A549 (cell line): ENCODE measurements around the gene HPCAL1. TPM values are rescaled to one million over a fixed set of nuclear protein-coding genes. Genes with fewer than 3 reads are reported as not detected.

ENCODE experiments used
- ATAC-seq, 2 experiments: fragments of 200-7000 bp in 1 of 2; fragments of >200 bp in 1 of 2; cut with Nextera tagmentation in 1 of 2; cut with Tn5 transposase in 1 of 2; 3 replicates each; pipeline versions ENCODE4 v1.8.0 to v1.9.1; 2018 to 2020; ENCODE audit warnings: mild to moderate bottlenecking in 1 of 2, moderate library complexity in 1 of 2
- CTCF ChIA-PET: fragments of 300-600 bp; sonication (Branson Sonifier 250); formaldehyde crosslinking; extraction: SDS; loops from one replicate; lab custom pipeline; 2021; ENCODE audit warnings: antibody characterized with exemption, inconsistent platforms; lab: Yijun Ruan, JAX
- POLR2A ChIA-PET: fragments of 350-600 bp; formaldehyde crosslinking; extraction: SDS; loops from one replicate; lab custom pipeline; 2021; ENCODE audit warnings: antibody characterized with exemption, inconsistent platforms; lab: Yijun Ruan, JAX
- DNase-seq, 2 experiments: peaks; one replicate each; pipeline versions ENCODE4 v3.0.0 to v3.0.0-alpha.2; 2011 to 2016; ENCODE audit warnings: low read depth in 1 of 2, low spot score in 1 of 2
- FAIRE-seq: peaks from 2 replicates; lab custom pipeline; 2011; peaks lifted over from hg19 to GRCh38; lab: Jason Lieb, UNC
- H3K27ac ChIP-seq, 2 experiments: fragments of >200 bp; sonication (Bioruptor Twin); formaldehyde crosslinking; 3 replicates each; pipeline ENCODE4 v1.5.1; 2016 to 2017
- H3K4me1 ChIP-seq: fragments of >200 bp; sonication (Bioruptor Twin); formaldehyde crosslinking; 3 replicates; pipeline ENCODE4 v1.6.1; 2016
- H3K4me2 ChIP-seq: fragments of >200 bp; sonication (Bioruptor Twin); formaldehyde crosslinking; 3 replicates; pipeline ENCODE4 v1.6.1; 2016
- H3K4me3 ChIP-seq: fragments of >200 bp; sonication (Bioruptor Twin); formaldehyde crosslinking; 3 replicates; pipeline ENCODE4 v1.5.1; 2016
- H3K9me3 ChIP-seq: fragments of >200 bp; sonication (Bioruptor Twin); formaldehyde crosslinking; 3 replicates; pipeline ENCODE4 v1.6.1; 2016
- BHLHE40 ChIP-seq: IDR thresholded peaks from 2 replicates; pipeline ENCODE4 v1.6.1; 2012; ENCODE audit warnings: low read depth, low read length, inconsistent platforms
- CBX8 ChIP-seq: fragments of 200-600 bp; sonication (generic); IDR thresholded peaks from 2 replicates; pipeline ENCODE4 v1.6.1; 2016
- CHD2 ChIP-seq: fragments of 150-350 bp; IDR thresholded peaks from 2 replicates; pipeline ENCODE4 v1.6.1; 2014; ENCODE audit warnings: low read length; ENCODE audit not compliant: partially characterized antibody
- CHD4 ChIP-seq: fragments of 200-600 bp; sonication (generic); IDR thresholded peaks from 2 replicates; pipeline ENCODE4 v1.6.1; 2016; ENCODE audit warnings: antibody characterized with exemption, mild to moderate bottlenecking, borderline replicate concordance
- EHF ChIP-seq: fragments of 250-450 bp; sonication (Bioruptor Pico); IDR thresholded peaks from 2 replicates; pipeline ENCODE4 v1.5.0; 2020; ENCODE audit warnings: mild to moderate bottlenecking
- EHMT2 ChIP-seq: fragments of 200-600 bp; sonication (generic); IDR thresholded peaks from 2 replicates; pipeline ENCODE4 v1.6.1; 2016; ENCODE audit warnings: antibody characterized with exemption, low read depth, mild to moderate bottlenecking, moderate library complexity
- EP300 ChIP-seq, 2 experiments: fragments of >200 bp; sonication (Bioruptor Twin); formaldehyde crosslinking; IDR thresholded peaks; 2 replicates in 1 of 2; 3 replicates in 1 of 2; pipeline ENCODE4 v1.6.1; 2016 to 2017
- ESRRA ChIP-seq: fragments of 150-350 bp; IDR thresholded peaks from 2 replicates; pipeline ENCODE4 v1.6.1; 2014; ENCODE audit warnings: mild to moderate bottlenecking, low read length, borderline replicate concordance
- FOSB ChIP-seq: fragments of 250-450 bp; sonication (Bioruptor Pico); IDR thresholded peaks from 2 replicates; pipeline ENCODE4 v1.5.0; 2020; ENCODE audit warnings: mild to moderate bottlenecking, moderate library complexity
- GATA3 ChIP-seq: IDR thresholded peaks from 2 replicates; pipeline ENCODE4 v1.6.1; 2012; ENCODE audit warnings: borderline replicate concordance
- HEYL ChIP-seq: fragments of 250-450 bp; sonication (Bioruptor Pico); IDR thresholded peaks from 2 replicates; pipeline ENCODE4 v1.8.0; 2021; ENCODE audit warnings: mild to moderate bottlenecking, moderate library complexity
- HOXB13 ChIP-seq: fragments of 250-450 bp; sonication (Bioruptor Pico); IDR thresholded peaks from 2 replicates; pipeline ENCODE4 v1.5.0; 2020; ENCODE audit warnings: low read depth, mild to moderate bottlenecking, moderate library complexity
- JUNB ChIP-seq: fragments of >200 bp; sonication (Bioruptor Twin); formaldehyde crosslinking; IDR thresholded peaks from 2 replicates; pipeline ENCODE4 v1.6.1; 2016
- KDM1A ChIP-seq: fragments of 200-600 bp; sonication (generic); IDR thresholded peaks from 2 replicates; pipeline ENCODE4 v1.6.1; 2016; ENCODE audit warnings: low read depth, mild to moderate bottlenecking
- MYC ChIP-seq: IDR thresholded peaks from 2 replicates; pipeline ENCODE4 v1.6.1; 2012; ENCODE audit warnings: mild to moderate bottlenecking, inconsistent platforms, low read length, improper control_type of control experiment, borderline replicate concordance
- PHF8 ChIP-seq: fragments of 200-600 bp; sonication (generic); IDR thresholded peaks from 2 replicates; pipeline ENCODE4 v1.6.1; 2016; ENCODE audit warnings: low read depth, mild to moderate bottlenecking, antibody characterized with exemption, moderate library complexity, borderline replicate concordance
- RARB ChIP-seq: fragments of 250-450 bp; sonication (Bioruptor Pico); IDR thresholded peaks from 2 replicates; pipeline ENCODE4 v1.8.0; 2021; ENCODE audit warnings: mild to moderate bottlenecking, moderate library complexity
- RCOR1 ChIP-seq: fragments of 150-350 bp; IDR thresholded peaks from 2 replicates; pipeline ENCODE4 v1.6.1; 2014; ENCODE audit warnings: antibody characterized with exemption, low read length, low read depth
- SREBF2 ChIP-seq: fragments of 450-650 bp; IDR thresholded peaks from 2 replicates; pipeline ENCODE4 v1.6.1; 2014; ENCODE audit warnings: mild to moderate bottlenecking, moderate library complexity
- TP53 ChIP-seq: fragments of 250-450 bp; sonication (Bioruptor Pico); IDR thresholded peaks from 2 replicates; pipeline ENCODE4 v1.5.0; 2021; ENCODE audit warnings: mild to moderate bottlenecking, moderate library complexity
- WGBS: methylation state at CpG from one replicate; pipeline ENCODE4 v1.1.6; 2017; ENCODE audit errors: missing lambda C conversion rate; 5-methylcytosine and 5-hydroxymethylcytosine counted together
- polyA plus RNA-seq, 4 experiments: library from polyadenylated mRNA; depleted of rRNA in 3 of 4; stranded (reverse); fragments of >200 nt; fragmentation: RNase III in 1 of 4; extraction: RNeasy Plus Mini Kit Qiagen cat#74134 plus additional on column Dnase treatment in 1 of 4; gene quantifications; 2 replicates in 3 of 4; 3 replicates in 1 of 4; pipeline ENCODE4 v1.2.3, GENCODE V29; 2011 to 2017
- TF ChIP-seq, protein P1 (sequence below): fragments of 200-600 bp; sonication (generic); IDR thresholded peaks from 2 replicates; pipeline ENCODE4 v1.6.1; 2016; ENCODE audit warnings: antibody characterized with exemption, mild to moderate bottlenecking, moderate library complexity
- TF ChIP-seq, protein P2 (sequence below): IDR thresholded peaks from 2 replicates; pipeline ENCODE4 v1.6.1; 2012
- TF ChIP-seq, protein P3 (sequence below): fragments of 150-350 bp; IDR thresholded peaks from 2 replicates; pipeline ENCODE4 v1.6.1; 2014; ENCODE audit warnings: low read depth, mild to moderate bottlenecking, low read length
- TF ChIP-seq, protein P4 (sequence below): fragments of >200 bp; sonication (Bioruptor Twin); formaldehyde crosslinking; IDR thresholded peaks from 3 replicates; pipeline ENCODE4 v1.5.1; 2016
- TF ChIP-seq, protein P5 (sequence below): IDR thresholded peaks from 2 replicates; pipeline ENCODE4 v1.6.1; 2012
- TF ChIP-seq, protein P6 (sequence below): fragments of >200 bp; sonication (Bioruptor Twin); formaldehyde crosslinking; IDR thresholded peaks from 3 replicates; pipeline ENCODE4 v1.6.1; 2016

HPCAL1 gene
- polyA plus RNA-seq, 2 of the 4 experiments (the other 2 are of a cell fraction), result 44.4 to 66.4 TPM

DNA sequence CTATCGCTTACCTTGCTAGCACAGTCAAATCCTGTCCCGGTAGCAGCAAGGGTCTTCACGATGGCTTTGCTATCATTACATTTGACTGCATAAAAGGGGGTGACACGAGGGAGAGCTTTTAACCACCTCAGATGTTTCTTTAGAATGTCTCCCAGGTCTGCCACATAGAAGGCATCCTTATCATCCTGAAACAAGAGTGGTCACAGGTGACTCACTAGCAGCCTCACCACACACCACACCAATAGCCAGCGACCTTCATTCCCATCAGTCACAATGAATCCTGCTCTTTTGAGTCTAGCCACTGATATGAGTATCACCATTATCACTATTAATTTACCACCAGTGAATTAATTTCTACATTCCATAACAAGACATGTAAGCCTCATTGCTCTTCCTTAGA is 141.8 kb downstream of the HPCAL1 start (continued):
- TF ChIP-seq, protein P1, sequence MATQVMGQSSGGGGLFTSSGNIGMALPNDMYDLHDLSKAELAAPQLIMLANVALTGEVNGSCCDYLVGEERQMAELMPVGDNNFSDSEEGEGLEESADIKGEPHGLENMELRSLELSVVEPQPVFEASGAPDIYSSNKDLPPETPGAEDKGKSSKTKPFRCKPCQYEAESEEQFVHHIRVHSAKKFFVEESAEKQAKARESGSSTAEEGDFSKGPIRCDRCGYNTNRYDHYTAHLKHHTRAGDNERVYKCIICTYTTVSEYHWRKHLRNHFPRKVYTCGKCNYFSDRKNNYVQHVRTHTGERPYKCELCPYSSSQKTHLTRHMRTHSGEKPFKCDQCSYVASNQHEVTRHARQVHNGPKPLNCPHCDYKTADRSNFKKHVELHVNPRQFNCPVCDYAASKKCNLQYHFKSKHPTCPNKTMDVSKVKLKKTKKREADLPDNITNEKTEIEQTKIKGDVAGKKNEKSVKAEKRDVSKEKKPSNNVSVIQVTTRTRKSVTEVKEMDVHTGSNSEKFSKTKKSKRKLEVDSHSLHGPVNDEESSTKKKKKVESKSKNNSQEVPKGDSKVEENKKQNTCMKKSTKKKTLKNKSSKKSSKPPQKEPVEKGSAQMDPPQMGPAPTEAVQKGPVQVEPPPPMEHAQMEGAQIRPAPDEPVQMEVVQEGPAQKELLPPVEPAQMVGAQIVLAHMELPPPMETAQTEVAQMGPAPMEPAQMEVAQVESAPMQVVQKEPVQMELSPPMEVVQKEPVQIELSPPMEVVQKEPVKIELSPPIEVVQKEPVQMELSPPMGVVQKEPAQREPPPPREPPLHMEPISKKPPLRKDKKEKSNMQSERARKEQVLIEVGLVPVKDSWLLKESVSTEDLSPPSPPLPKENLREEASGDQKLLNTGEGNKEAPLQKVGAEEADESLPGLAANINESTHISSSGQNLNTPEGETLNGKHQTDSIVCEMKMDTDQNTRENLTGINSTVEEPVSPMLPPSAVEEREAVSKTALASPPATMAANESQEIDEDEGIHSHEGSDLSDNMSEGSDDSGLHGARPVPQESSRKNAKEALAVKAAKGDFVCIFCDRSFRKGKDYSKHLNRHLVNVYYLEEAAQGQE, result no peak
- TF ChIP-seq PHF8, result no peak

DNA sequence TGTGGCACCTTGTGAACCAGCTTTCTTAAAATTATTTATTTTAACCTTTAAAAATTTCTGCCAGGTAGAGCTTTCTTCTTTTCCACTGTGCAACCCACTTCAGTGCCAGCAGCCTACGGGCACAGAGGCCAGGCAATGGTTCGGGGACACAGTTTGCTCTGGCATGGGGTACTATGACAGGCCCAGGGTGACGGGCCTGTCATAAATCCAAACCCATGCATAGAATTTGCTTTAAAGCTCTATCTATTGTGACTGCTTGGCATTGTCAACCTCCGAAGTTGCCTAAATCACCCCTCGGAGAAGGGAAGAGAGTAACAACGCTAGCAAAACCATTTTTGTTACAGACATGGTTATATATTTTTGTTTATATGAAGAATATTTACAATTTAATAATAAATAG is 143.9 kb downstream of the HPCAL1 start:
- CTCF ChIA-PET, result interaction anchor here (0.7 to 6.7 kb wide), 12 partner anchors 12 to 989 kb away, joined by 3 to 74 read pairs (median 4); no protein-coding TSS in a partner anchor
- Histone ChIP-seq H3K4me3 (peak overlapping the region; percentile 78), H3K27ac (peak overlapping the region in 1 of 2 experiments; percentile 90; a peak in 2 of 6 replicates), H3K4me2 (peak overlapping the region; percentile 92), H3K4me1 (peaks cover 43% of the 10 kb centered on the region), H3K9me3 (no peaks in the 10 kb centered on the region)
- FAIRE-seq, result no peak
- ATAC-seq, result no peak
- POLR2A ChIA-PET, result interaction anchor here (0.5 to 3.0 kb wide), 5 partner anchors 7 to 53 kb away, joined by 4 to 24 read pairs (median 10); no protein-coding TSS in a partner anchor
- peak; percentile 12; the same call in 1 of the 2 replicates for TF ChIP-seq RARB
- no peak for TF ChIP-seq HEYL (CRISPR knock-in tag)
- peak; percentile 40; the same call in 1 of the 2 replicates for TF ChIP-seq FOSB (CRISPR knock-in tag)
- TF ChIP-seq MYC, result no peak
- no peak for DNase-seq
- 85% methylated on average over 6 of the region's 6 CpGs for WGBS

DNA sequence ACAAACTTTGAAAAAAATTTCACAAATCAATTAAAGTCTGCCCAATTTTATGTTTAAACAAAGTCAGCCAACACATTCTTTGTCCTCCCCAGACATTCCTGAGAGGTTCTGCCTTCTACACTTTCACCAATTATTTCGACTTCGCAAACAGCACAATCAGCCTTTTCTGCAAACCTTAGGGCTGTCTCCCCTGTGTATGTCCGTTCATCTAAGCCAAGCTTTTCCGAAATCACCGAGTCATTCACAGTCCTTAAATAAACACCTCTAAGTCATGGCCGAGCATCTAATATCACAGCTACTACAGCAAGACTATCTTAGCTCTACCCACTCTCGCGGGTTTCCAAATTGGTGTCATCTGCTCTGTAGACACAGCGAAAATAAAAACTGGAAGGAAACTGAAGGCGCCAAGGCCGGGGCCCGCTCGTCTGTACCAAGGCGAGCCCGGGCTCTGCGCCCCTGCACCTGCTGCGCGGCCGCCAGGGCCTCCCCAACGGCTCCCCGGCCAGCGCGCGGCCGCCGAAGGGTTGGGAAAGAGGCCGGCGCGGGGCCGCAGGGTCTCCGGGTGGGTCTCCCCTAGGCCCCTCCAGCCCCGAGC is 144.7 kb downstream of the HPCAL1 start:
- POLR2A ChIA-PET, result interaction anchor here (1.0 to 3.0 kb wide), 9 partner anchors 8 to 604 kb away, joined by 3 to 24 read pairs (median 6); partner anchors contain the start of gene TAF1B
- H3K4me3 ChIP-seq, result peak overlapping the region; percentile 78
- peak overlapping the region; percentile 90 to 98 for H3K27ac ChIP-seq
- peak overlapping the region; percentile 92 for H3K4me2 ChIP-seq
- ATAC-seq (peak; percentile 33 to 37), DNase-seq (peak; percentile 25 to 61), FAIRE-seq (no peak)
- peaks cover 48% of the 10 kb centered on the region for H3K4me1 ChIP-seq
- WGBS, result 6% methylated on average over 14 of the region's 32 CpGs
- H3K9me3 ChIP-seq, result no peaks in the 10 kb centered on the region
- CTCF ChIA-PET, result interaction anchor here (0.7 to 6.7 kb wide), 18 partner anchors 8 to 990 kb away, joined by 3 to 74 read pairs (median 3); no protein-coding TSS in a partner anchor
- no peak for TF ChIP-seq ESRRA
- TF ChIP-seq GATA3, result no peak
- TF ChIP-seq EP300 (IDR thresholded peaks at IDR 0.05), result no peak
- TF ChIP-seq, protein P2, sequence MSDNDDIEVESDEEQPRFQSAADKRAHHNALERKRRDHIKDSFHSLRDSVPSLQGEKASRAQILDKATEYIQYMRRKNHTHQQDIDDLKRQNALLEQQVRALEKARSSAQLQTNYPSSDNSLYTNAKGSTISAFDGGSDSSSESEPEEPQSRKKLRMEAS, result no peak
- TF ChIP-seq BHLHE40, result no peak
- TF ChIP-seq JUNB, result no peak
- TF ChIP-seq KDM1A, result no peak
- TF ChIP-seq CHD4, result no peak
- TF ChIP-seq RCOR1, result no peak
- no peak; the same call in 1 of the 2 replicates for TF ChIP-seq TP53 (CRISPR knock-in tag)
- peak; percentile 14 for TF ChIP-seq CHD2
- TF ChIP-seq PHF8, result no peak
- no peak for TF ChIP-seq FOSB (CRISPR knock-in tag)
- TF ChIP-seq, protein P3, sequence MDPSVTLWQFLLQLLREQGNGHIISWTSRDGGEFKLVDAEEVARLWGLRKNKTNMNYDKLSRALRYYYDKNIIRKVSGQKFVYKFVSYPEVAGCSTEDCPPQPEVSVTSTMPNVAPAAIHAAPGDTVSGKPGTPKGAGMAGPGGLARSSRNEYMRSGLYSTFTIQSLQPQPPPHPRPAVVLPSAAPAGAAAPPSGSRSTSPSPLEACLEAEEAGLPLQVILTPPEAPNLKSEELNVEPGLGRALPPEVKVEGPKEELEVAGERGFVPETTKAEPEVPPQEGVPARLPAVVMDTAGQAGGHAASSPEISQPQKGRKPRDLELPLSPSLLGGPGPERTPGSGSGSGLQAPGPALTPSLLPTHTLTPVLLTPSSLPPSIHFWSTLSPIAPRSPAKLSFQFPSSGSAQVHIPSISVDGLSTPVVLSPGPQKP, result no peak
- TF ChIP-seq CBX8, result no peak
- no peak for TF ChIP-seq EHMT2
- TF ChIP-seq EHF (CRISPR knock-in tag), result no peak
- TF ChIP-seq HOXB13 (CRISPR knock-in tag), result no peak
- TF ChIP-seq, protein P4, sequence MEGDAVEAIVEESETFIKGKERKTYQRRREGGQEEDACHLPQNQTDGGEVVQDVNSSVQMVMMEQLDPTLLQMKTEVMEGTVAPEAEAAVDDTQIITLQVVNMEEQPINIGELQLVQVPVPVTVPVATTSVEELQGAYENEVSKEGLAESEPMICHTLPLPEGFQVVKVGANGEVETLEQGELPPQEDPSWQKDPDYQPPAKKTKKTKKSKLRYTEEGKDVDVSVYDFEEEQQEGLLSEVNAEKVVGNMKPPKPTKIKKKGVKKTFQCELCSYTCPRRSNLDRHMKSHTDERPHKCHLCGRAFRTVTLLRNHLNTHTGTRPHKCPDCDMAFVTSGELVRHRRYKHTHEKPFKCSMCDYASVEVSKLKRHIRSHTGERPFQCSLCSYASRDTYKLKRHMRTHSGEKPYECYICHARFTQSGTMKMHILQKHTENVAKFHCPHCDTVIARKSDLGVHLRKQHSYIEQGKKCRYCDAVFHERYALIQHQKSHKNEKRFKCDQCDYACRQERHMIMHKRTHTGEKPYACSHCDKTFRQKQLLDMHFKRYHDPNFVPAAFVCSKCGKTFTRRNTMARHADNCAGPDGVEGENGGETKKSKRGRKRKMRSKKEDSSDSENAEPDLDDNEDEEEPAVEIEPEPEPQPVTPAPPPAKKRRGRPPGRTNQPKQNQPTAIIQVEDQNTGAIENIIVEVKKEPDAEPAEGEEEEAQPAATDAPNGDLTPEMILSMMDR, result no peak
- TF ChIP-seq, protein P5, sequence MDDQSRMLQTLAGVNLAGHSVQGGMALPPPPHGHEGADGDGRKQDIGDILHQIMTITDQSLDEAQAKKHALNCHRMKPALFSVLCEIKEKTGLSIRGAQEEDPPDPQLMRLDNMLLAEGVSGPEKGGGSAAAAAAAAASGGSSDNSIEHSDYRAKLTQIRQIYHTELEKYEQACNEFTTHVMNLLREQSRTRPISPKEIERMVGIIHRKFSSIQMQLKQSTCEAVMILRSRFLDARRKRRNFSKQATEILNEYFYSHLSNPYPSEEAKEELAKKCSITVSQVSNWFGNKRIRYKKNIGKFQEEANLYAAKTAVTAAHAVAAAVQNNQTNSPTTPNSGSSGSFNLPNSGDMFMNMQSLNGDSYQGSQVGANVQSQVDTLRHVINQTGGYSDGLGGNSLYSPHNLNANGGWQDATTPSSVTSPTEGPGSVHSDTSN, result no peak
- TF ChIP-seq, protein P6, sequence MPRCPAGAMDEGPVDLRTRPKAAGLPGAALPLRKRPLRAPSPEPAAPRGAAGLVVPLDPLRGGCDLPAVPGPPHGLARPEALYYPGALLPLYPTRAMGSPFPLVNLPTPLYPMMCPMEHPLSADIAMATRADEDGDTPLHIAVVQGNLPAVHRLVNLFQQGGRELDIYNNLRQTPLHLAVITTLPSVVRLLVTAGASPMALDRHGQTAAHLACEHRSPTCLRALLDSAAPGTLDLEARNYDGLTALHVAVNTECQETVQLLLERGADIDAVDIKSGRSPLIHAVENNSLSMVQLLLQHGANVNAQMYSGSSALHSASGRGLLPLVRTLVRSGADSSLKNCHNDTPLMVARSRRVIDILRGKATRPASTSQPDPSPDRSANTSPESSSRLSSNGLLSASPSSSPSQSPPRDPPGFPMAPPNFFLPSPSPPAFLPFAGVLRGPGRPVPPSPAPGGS, result no peak
- no peak for TF ChIP-seq SREBF2
